Keratinocyte (primary cell): Measurements from ENCODE around the gene HBB.

ENCODE experiments used
- EZH2 ChIP-seq: IDR thresholded peaks from one replicate; pipeline ENCODE4 v1.6.1; 2012; ENCODE audit warnings: inconsistent platforms, mild to moderate bottlenecking, low read length, moderate library complexity
- TF ChIP-seq, protein P1 (sequence below), 3 experiments: IDR thresholded peaks in 1 of 3; conservative IDR thresholded peaks in 1 of 3; optimal IDR thresholded peaks in 1 of 3; 2 replicates in 2 of 3; 3 replicates in 1 of 3; pipeline versions ENCODE3 to v1.5.1; 2011; ENCODE audit warnings: low read length in 3 of 3, mild to moderate bottlenecking in 3 of 3, moderate library complexity in 2 of 3, control low read depth in 1 of 3, inconsistent platforms in 1 of 3; ENCODE audit not compliant: insufficient read depth in 2 of 3; ENCODE audit errors: extremely low read depth in 1 of 3

DNA sequence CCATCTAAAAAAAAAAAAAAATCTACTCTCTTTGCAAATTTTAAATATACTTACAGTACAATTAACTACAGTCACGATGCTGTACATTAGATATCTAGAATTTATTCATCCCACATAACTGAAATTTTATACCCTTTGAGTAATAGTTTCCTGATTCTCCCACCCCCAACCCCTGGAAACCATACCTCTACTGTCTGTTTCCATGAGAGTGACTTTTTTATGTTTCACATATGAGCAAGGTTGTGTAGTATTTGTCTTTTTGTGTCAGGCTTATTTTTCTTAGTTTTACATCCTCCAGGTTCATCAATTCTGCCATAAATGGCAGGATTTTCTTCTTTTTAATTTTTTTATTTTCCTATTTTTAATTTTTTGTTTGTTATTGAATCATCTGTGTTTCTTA is 3.2 kb downstream of the HBB start:
- TF ChIP-seq, protein P1, sequence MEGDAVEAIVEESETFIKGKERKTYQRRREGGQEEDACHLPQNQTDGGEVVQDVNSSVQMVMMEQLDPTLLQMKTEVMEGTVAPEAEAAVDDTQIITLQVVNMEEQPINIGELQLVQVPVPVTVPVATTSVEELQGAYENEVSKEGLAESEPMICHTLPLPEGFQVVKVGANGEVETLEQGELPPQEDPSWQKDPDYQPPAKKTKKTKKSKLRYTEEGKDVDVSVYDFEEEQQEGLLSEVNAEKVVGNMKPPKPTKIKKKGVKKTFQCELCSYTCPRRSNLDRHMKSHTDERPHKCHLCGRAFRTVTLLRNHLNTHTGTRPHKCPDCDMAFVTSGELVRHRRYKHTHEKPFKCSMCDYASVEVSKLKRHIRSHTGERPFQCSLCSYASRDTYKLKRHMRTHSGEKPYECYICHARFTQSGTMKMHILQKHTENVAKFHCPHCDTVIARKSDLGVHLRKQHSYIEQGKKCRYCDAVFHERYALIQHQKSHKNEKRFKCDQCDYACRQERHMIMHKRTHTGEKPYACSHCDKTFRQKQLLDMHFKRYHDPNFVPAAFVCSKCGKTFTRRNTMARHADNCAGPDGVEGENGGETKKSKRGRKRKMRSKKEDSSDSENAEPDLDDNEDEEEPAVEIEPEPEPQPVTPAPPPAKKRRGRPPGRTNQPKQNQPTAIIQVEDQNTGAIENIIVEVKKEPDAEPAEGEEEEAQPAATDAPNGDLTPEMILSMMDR (optimal IDR thresholded peaks at IDR 0.05 in 1 of 3, IDR thresholded peaks at IDR 0.05 in 1 of 3, conservative IDR thresholded peaks at IDR 0.05 in 1 of 3; ENCODE audit: extremely low read depth in 1 of 3, insufficient read depth in 2 of 3, low read length in 3 of 3), result no peak
- no peak for TF ChIP-seq EZH2
